GM18508 (cell line): Measurements from ENCODE around the gene PTH1R.

Experiments
- ATAC-seq: cut with Tn5 transposase; IDR thresholded peaks from one replicate; pipeline ENCODE4 v1.9.1; 2021; ENCODE audit warnings: moderate number of reproducible peaks; ENCODE audit not compliant: insufficient read depth, unreplicated experiment

PTH1R gene

GRCh38 chr3:46880884-46881595 lies 3.5 kb downstream of the PTH1R start:
- no peak for ATAC-seq

GRCh38 chr3:46881596-46882376 lies 4.3 kb downstream of the PTH1R start:
- no peak for ATAC-seq

GRCh38 chr3:46882377-46883053 lies 5.0 kb downstream of the PTH1R start:
- no peak for ATAC-seq

- ATAC-seq = no peak
Measured at GRCh38 chr3:46883054-46883829, 5.7 kb downstream of the PTH1R start.

GRCh38 chr3:46883830-46884185 lies 6.3 kb downstream of the PTH1R start:
- ATAC-seq = no peak

GRCh38 chr3:46884427-46884826 lies 6.9 kb downstream of the PTH1R start:
- no peak for ATAC-seq

- ATAC-seq = no peak
Measured at GRCh38 chr3:46884929-46885328, 7.4 kb downstream of the PTH1R start.

- no peak for ATAC-seq
Measured at GRCh38 chr3:46885612-46886011, 8.1 kb downstream of the PTH1R start.

- no peak for ATAC-seq
Measured at GRCh38 chr3:46887980-46888494, 10.5 kb downstream of the PTH1R start.

GRCh38 chr3:46888705-46889104 lies 11.2 kb downstream of the PTH1R start:
- no peak for ATAC-seq

- no peak for ATAC-seq
Measured at GRCh38 chr3:46889381-46890110, 12.0 kb downstream of the PTH1R start.

GRCh38 chr3:46890132-46890531 lies 12.6 kb downstream of the PTH1R start:
- ATAC-seq = no peak

- no peak for ATAC-seq
Measured at GRCh38 chr3:46891132-46891531, 13.6 kb downstream of the PTH1R start.

- no peak for ATAC-seq
Measured at GRCh38 chr3:46892285-46893145, 15.0 kb downstream of the PTH1R start.

- ATAC-seq = no peak
Measured at GRCh38 chr3:46893146-46893748, 15.7 kb downstream of the PTH1R start.

- no peak for ATAC-seq
Measured at GRCh38 chr3:46893763-46894162, 16.2 kb downstream of the PTH1R start.

GRCh38 chr3:46894256-46894655 lies 16.7 kb downstream of the PTH1R start:
- no peak for ATAC-seq

- no peak for ATAC-seq
Measured at GRCh38 chr3:46895204-46895660, 17.7 kb downstream of the PTH1R start.
